ENCODE results near the gene PLCB2. TPM values are rescaled to one million over a fixed set of nuclear protein-coding genes. Genes with fewer than 3 reads are reported as not detected.

Gene PLCB2
- total RNA-seq, 1 experiment from 2014 or later = 0.92 TPM

- Histone ChIP-seq H3K79me2 (ENCODE audit: low read depth) (peaks cover 53% of the 10 kb centered on the region), H3F3A (ENCODE audit: insufficient read depth, low read depth) (peaks cover 64% of the 10 kb centered on the region), H4K20me1 (ENCODE audit: insufficient read depth) (0 out of 2 replicates have a peak, but pooled peaks cover 1% of the 10 kb centered on the region), H3K4me2 (peak overlapping the region; percentile 90), H3K4me3 (peak overlapping the region; percentile 94), H2AFZ (no peak overlapping the region), H3K9me2 (ENCODE audit: insufficient read depth) (no peaks in the 10 kb centered on the region), H3K27me3 (ENCODE audit: insufficient read depth, low read depth) (no peaks in the 10 kb centered on the region), H3K9me3 (ENCODE audit: insufficient read depth, low read depth) (no peaks in the 10 kb centered on the region), H3K36me3 (ENCODE audit: low read depth) (peaks cover 14% of the 10 kb centered on the region; the same call in 1 of the 2 replicates), H3K27ac (peak overlapping the region; percentile 91), H3K4me1 (replicated peaks; ENCODE audit: insufficient read depth) (peaks cover 62% of the 10 kb centered on the region)
- ChIA-PET CTCF (interaction anchor here (0.6 to 2.6 kb wide), 6 partner anchors 9 to 122 kb away, joined by 3 to 8 read pairs (median 4); no protein-coding TSS in a partner anchor), POLR2A (ENCODE audit: unreplicated experiment) (interaction anchor here (0.5 to 0.6 kb wide), 5 partner anchors 9 to 557 kb away, joined by 3 to 6 read pairs (median 3); partner anchors contain the start of gene FSIP1)
- DNase-seq = peak; percentile 95
- TF ChIP-seq EZH2 (IDR thresholded peaks at IDR 0.05; ENCODE audit: low read depth) (no peak), CTCF (conservative IDR thresholded peaks at IDR 0.05) (no peak)
- intact Hi-C loops (cut with micrococcal nuclease; ENCODE audit: unreplicated experiment) = loop anchor here (1.0 to 2.0 kb wide), 3 partner anchors 29 to 82 kb away; no protein-coding TSS in a partner anchor
- BruUV-seq (replicated peaks) = TSS peak; percentile 93
These were observed 31.3 kb upstream of the PLCB2 start for GRCh38 chr15:40338921-40339620.

GRCh38 chr15:40338041-40338657, 30.4 kb upstream of the PLCB2 start:
- intact Hi-C loops (cut with micrococcal nuclease; ENCODE audit: unreplicated experiment) = loop anchor here (2.0 kb wide), 1 partner anchor 59 kb away; no protein-coding TSS in a partner anchor
- CTCF ChIA-PET = interaction anchor here (0.6 to 2.6 kb wide), 9 partner anchors 10 to 65 kb away, joined by 3 to 8 read pairs (median 3); partner anchors contain the start of gene KNSTRN
- no peaks in the 10 kb centered on the region for H3K27me3 ChIP-seq (ENCODE audit: insufficient read depth, low read depth)
- POLR2A ChIA-PET (ENCODE audit: unreplicated experiment) = interaction anchor here (0.5 to 0.6 kb wide), 4 partner anchors 10 to 556 kb away, joined by 3 to 6 read pairs (median 4); partner anchors contain the start of gene FSIP1
- H3K9me3 ChIP-seq (ENCODE audit: insufficient read depth, low read depth) = no peaks in the 10 kb centered on the region
- H3F3A ChIP-seq (ENCODE audit: insufficient read depth, low read depth) = peaks cover 67% of the 10 kb centered on the region
- peaks cover 54% of the 10 kb centered on the region for H3K4me1 ChIP-seq (replicated peaks; ENCODE audit: insufficient read depth)
- 0 out of 2 replicates have a peak, but pooled peaks cover 3% of the 10 kb centered on the region for H4K20me1 ChIP-seq (ENCODE audit: insufficient read depth)
- TF ChIP-seq CTCF (conservative IDR thresholded peaks at IDR 0.05) = peak; percentile 88
- TF ChIP-seq EZH2 (IDR thresholded peaks at IDR 0.05; ENCODE audit: low read depth) = no peak
- H3K36me3 ChIP-seq (ENCODE audit: low read depth) = peaks cover 14% of the 10 kb centered on the region; the same call in 1 of the 2 replicates
- H2AFZ ChIP-seq = no peak overlapping the region
- BruUV-seq (replicated peaks) = no TSS peak
- no peaks in the 10 kb centered on the region for H3K9me2 ChIP-seq (ENCODE audit: insufficient read depth)
- DNase-seq = peak; percentile 63 to 78
- H3K27ac ChIP-seq = peak overlapping the region; percentile 91
- H3K79me2 ChIP-seq (ENCODE audit: low read depth) = peaks cover 53% of the 10 kb centered on the region
- H3K4me3 ChIP-seq = peak overlapping the region; percentile 94
- H3K4me2 ChIP-seq = peak overlapping the region; percentile 90

GRCh38 chr15:40337597-40337996, 29.9 kb upstream of the PLCB2 start:
- intact Hi-C loops (cut with micrococcal nuclease; ENCODE audit: unreplicated experiment) = no loop called here
- Histone ChIP-seq H3K27me3 (ENCODE audit: insufficient read depth, low read depth) (no peaks in the 10 kb centered on the region), H3K27ac (peak overlapping the region; percentile 91; the same call in 1 of the 2 replicates), H3K79me2 (ENCODE audit: low read depth) (peaks cover 53% of the 10 kb centered on the region), H2AFZ (no peak overlapping the region), H3K9me3 (ENCODE audit: insufficient read depth, low read depth) (no peaks in the 10 kb centered on the region), H3F3A (ENCODE audit: insufficient read depth, low read depth) (peaks cover 67% of the 10 kb centered on the region), H3K36me3 (ENCODE audit: low read depth) (peaks cover 14% of the 10 kb centered on the region; the same call in 1 of the 2 replicates), H3K4me3 (peak overlapping the region; percentile 94), H4K20me1 (ENCODE audit: insufficient read depth) (0 out of 2 replicates have a peak, but pooled peaks cover 3% of the 10 kb centered on the region), H3K4me2 (peak overlapping the region; percentile 90), H3K9me2 (ENCODE audit: insufficient read depth) (no peaks in the 10 kb centered on the region), H3K4me1 (replicated peaks; ENCODE audit: insufficient read depth) (peaks cover 49% of the 10 kb centered on the region)
- ChIA-PET POLR2A (ENCODE audit: unreplicated experiment) (interaction anchor here (0.6 kb wide), 1 partner anchor 11 kb away, joined by 4 read pairs; no protein-coding TSS in a partner anchor), CTCF (interaction anchor here (0.6 to 1.6 kb wide), 5 partner anchors 10 to 47 kb away, joined by 3 to 5 read pairs (median 3); partner anchors contain the start of gene KNSTRN)
- no peak for DNase-seq
- BruUV-seq (replicated peaks) = no TSS peak
- TF ChIP-seq CTCF (conservative IDR thresholded peaks at IDR 0.05) (no peak), EZH2 (IDR thresholded peaks at IDR 0.05; ENCODE audit: low read depth) (no peak)
